Fibroblast of skin of back (primary cell): ENCODE data around the gene SDHD.

ENCODE experiments used
- DNase-seq: peaks from one replicate; pipeline ENCODE4 v3.0.0-alpha.2; 2013

Gene SDHD

GRCh38 chr11:112103446-112103845 is 16.8 kb downstream of the SDHD start:
- DNase-seq: no peak

GRCh38 chr11:112106070-112106469 is 19.4 kb downstream of the SDHD start:
- DNase-seq: no peak

- DNase-seq: peak; percentile 73
Observed at GRCh38 chr11:112113539-112114457, 27.1 kb downstream of the SDHD start.

- no peak for DNase-seq
Observed at GRCh38 chr11:112114460-112114859, 27.8 kb downstream of the SDHD start.

- no peak for DNase-seq
Observed at GRCh38 chr11:112115386-112115785, 28.7 kb downstream of the SDHD start.

GRCh38 chr11:112118176-112118575 is 31.5 kb downstream of the SDHD start:
- no peak for DNase-seq

- DNase-seq: no peak
Observed at GRCh38 chr11:112121981-112122615, 35.4 kb downstream of the SDHD start.

- no peak for DNase-seq
Observed at GRCh38 chr11:112123129-112123528, 36.5 kb downstream of the SDHD start.

- no peak for DNase-seq
Observed at GRCh38 chr11:112127056-112127455, 40.4 kb downstream of the SDHD start.

- DNase-seq: peak; percentile 93
Observed at GRCh38 chr11:112128483-112129121, 41.9 kb downstream of the SDHD start.

- DNase-seq: no peak
Observed at GRCh38 chr11:112129656-112130055, 43.0 kb downstream of the SDHD start.

- no peak for DNase-seq
Observed at GRCh38 chr11:112132737-112133136, 46.1 kb downstream of the SDHD start.

- DNase-seq: no peak
Observed at GRCh38 chr11:112134473-112134872, 47.8 kb downstream of the SDHD start.

GRCh38 chr11:112143597-112143996 is 56.9 kb downstream of the SDHD start:
- no peak for DNase-seq
